ENCODE data around the gene TRMT10B. TPM values are rescaled to one million over a fixed set of nuclear protein-coding genes. Genes with fewer than 3 reads are reported as not detected.

TRMT10B gene
- polyA plus RNA-seq, 2 of the 4 experiments (the other 2 are of a cell fraction), result 6.5 to 10.1 TPM

GRCh38 chr9:37775216-37775919, 21.8 kb downstream of the TRMT10B start:
- no peaks in the 10 kb centered on the region for H3K4me1 ChIP-seq
- CTCF ChIA-PET, result interaction anchor here (0.7 to 0.9 kb wide), 2 partner anchors 137 to 200 kb away, joined by 3 to 5 read pairs; partner anchors contain the start of gene FBXO10
- no peaks in the 10 kb centered on the region for H3K9me3 ChIP-seq
- H3K27ac ChIP-seq, result no peak overlapping the region
- no peak for TF ChIP-seq NR3C1 (IDR thresholded peaks at IDR 0.05)
- no peak for TF ChIP-seq BHLHE40 (IDR thresholded peaks at IDR 0.05; ENCODE audit: low read depth, low read length)
- no peak for TF ChIP-seq JUN (IDR thresholded peaks at IDR 0.05)
- no peak for TF ChIP-seq ZSCAN20 (CRISPR knock-in tag; IDR thresholded peaks at IDR 0.05)
- no peak for TF ChIP-seq HMGXB4 (CRISPR knock-in tag; IDR thresholded peaks at IDR 0.05; ENCODE audit: borderline replicate concordance)
- no peak for TF ChIP-seq BCL3 (IDR thresholded peaks at IDR 0.05)
- no peak for TF ChIP-seq EP300 (IDR thresholded peaks at IDR 0.05)
- TF ChIP-seq, protein P1, sequence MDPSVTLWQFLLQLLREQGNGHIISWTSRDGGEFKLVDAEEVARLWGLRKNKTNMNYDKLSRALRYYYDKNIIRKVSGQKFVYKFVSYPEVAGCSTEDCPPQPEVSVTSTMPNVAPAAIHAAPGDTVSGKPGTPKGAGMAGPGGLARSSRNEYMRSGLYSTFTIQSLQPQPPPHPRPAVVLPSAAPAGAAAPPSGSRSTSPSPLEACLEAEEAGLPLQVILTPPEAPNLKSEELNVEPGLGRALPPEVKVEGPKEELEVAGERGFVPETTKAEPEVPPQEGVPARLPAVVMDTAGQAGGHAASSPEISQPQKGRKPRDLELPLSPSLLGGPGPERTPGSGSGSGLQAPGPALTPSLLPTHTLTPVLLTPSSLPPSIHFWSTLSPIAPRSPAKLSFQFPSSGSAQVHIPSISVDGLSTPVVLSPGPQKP (IDR thresholded peaks at IDR 0.05; ENCODE audit: low read depth, low read length), result no peak
- TF ChIP-seq FOSL2 (IDR thresholded peaks at IDR 0.05), result no peak
- TF ChIP-seq FOSL2 (CRISPR knock-in tag; IDR thresholded peaks at IDR 0.05), result no peak
- no peak for TF ChIP-seq GATA3 (IDR thresholded peaks at IDR 0.05; ENCODE audit: borderline replicate concordance)
- TF ChIP-seq FOSB (CRISPR knock-in tag; IDR thresholded peaks at IDR 0.05), result no peak
- TF ChIP-seq EHMT2 (IDR thresholded peaks at IDR 0.05; ENCODE audit: low read depth), result no peak
- TF ChIP-seq, protein P2, sequence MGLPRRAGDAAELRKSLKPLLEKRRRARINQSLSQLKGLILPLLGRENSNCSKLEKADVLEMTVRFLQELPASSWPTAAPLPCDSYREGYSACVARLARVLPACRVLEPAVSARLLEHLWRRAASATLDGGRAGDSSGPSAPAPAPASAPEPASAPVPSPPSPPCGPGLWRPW (IDR thresholded peaks at IDR 0.05), result no peak
- no peak for TF ChIP-seq ZFP36 (IDR thresholded peaks at IDR 0.05; ENCODE audit: borderline replicate concordance, partially characterized antibody)
- TF ChIP-seq JUNB (IDR thresholded peaks at IDR 0.05), result no peak
- TF ChIP-seq POLR2A (IDR thresholded peaks at IDR 0.05; ENCODE audit: low read length), result no peak
- TF ChIP-seq REST (IDR thresholded peaks at IDR 0.05), result no peak
- no peak for TF ChIP-seq EHF (CRISPR knock-in tag; IDR thresholded peaks at IDR 0.05)
- no peak for TF ChIP-seq ESRRA (IDR thresholded peaks at IDR 0.05; ENCODE audit: borderline replicate concordance, low read length)
- no peak for TF ChIP-seq CTCF (IDR thresholded peaks at IDR 0.05)
- H3K4me3 ChIP-seq, result no peak overlapping the region
- ATAC-seq (no peak), DNase-seq (ENCODE audit: low read depth in 1 of 2, low spot score in 1 of 2) (no peak), FAIRE-seq (no peak)
- H3K4me2 ChIP-seq, result no peak overlapping the region
- POLR2A ChIA-PET, result interaction anchor here (3.7 kb wide), 1 partner anchor 9 kb away, joined by 23 read pairs; the partner anchor contains the start of gene EXOSC3
- 96% methylated on average over 1 of the region's 1 CpG for WGBS (ENCODE audit: missing lambda C conversion rate)

Data from A549 (cell line).